OCI-LY7 (cell line): ENCODE measurements around the gene SERPINA3.

Source experiments
- CTCF ChIP-seq: fragments of 200-600 bp; sonication (generic); conservative IDR thresholded peaks from 2 replicates; pipeline ENCODE4 v1.5.1; 2014; ENCODE audit warnings: mild to moderate bottlenecking, antibody characterized with exemption, low read length, moderate library complexity, mixed read lengths
- EZH2phosphoT487 ChIP-seq: fragments of 200-600 bp; sonication (generic); IDR thresholded peaks from 2 replicates; pipeline ENCODE4 v1.6.1; 2018; ENCODE audit warnings: low read depth, borderline replicate concordance, mild to moderate bottlenecking, mixed run types, antibody characterized with exemption, low read length, moderate library complexity, mixed read lengths

- TF ChIP-seq CTCF = no peak
- TF ChIP-seq EZH2phosphoT487 = no peak
Observed at GRCh38 chr14:94654071-94654861, 42.1 kb downstream of the SERPINA3 start.
